ENCODE data around the gene PPFIBP2.

DNA sequence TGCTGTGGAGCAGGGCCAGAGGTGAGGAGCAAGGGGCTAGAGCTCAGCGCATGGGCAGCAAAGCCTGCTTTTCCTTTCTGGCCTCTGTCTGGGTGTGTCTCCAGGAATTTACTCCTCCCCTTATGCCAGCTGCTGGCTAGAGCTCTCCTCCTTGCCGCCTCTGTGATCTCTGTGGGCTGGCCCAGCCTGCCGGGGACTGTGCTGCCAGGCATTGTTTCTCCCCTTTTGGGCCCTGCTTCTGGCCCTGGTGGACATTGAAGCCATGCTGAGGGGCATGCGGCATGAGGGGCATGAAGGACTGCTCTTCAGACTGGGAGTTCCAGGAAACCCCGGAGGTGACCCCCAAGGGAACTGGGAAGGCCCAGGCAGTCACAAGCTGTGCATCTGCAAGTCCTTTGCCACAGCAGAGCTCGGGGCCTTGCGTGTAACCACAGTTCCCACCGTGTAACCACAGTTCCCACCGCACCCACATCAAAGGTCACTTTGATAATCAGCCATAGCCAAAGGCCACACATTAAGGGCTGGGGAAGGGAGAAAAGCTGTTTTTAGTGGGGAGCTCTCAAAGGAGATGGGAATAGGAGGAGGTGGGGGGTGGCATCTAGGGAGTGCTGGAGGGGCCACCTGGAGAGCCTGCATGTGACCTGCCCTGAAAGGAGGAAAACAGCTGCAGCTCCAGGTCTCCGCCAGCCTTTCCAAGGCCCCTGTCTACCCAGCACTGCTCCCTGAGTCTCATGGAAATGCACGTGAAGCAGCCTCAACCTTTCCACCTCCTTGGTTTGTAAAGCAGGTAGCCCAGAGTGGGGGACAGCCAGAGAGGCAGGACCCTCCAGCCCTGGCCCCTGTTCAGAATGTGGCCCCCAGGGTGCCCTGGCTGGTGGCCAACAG, 62.3 kb downstream of the PPFIBP2 start:
- TF ChIP-seq, protein P1, sequence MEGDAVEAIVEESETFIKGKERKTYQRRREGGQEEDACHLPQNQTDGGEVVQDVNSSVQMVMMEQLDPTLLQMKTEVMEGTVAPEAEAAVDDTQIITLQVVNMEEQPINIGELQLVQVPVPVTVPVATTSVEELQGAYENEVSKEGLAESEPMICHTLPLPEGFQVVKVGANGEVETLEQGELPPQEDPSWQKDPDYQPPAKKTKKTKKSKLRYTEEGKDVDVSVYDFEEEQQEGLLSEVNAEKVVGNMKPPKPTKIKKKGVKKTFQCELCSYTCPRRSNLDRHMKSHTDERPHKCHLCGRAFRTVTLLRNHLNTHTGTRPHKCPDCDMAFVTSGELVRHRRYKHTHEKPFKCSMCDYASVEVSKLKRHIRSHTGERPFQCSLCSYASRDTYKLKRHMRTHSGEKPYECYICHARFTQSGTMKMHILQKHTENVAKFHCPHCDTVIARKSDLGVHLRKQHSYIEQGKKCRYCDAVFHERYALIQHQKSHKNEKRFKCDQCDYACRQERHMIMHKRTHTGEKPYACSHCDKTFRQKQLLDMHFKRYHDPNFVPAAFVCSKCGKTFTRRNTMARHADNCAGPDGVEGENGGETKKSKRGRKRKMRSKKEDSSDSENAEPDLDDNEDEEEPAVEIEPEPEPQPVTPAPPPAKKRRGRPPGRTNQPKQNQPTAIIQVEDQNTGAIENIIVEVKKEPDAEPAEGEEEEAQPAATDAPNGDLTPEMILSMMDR (IDR thresholded peaks at IDR 0.05): no peak
- TF ChIP-seq EZH2 (IDR thresholded peaks at IDR 0.05) (no peak), EZH2phosphoT487 (IDR thresholded peaks at IDR 0.05) (no peak)

Data from neural progenitor cell (in vitro differentiated cells).